Measurements from ENCODE around the gene ARF1. TPM values are rescaled to one million over a fixed set of nuclear protein-coding genes. Genes with fewer than 3 reads are reported as not detected.
A peak's percentile ranks its signal among the peaks of the same experiment; 100 is the strongest.

Gene ARF1
- total RNA-seq, 2 donors from 2014 or later: 366 to 375 TPM

GRCh38 chr1:228147151-228147693 is 64.7 kb downstream of the ARF1 start:
- H3K27ac ChIP-seq: no peak overlapping the region
- no peak overlapping the region for H3K4me3 ChIP-seq
- no peak for DNase-seq (ENCODE audit: low spot score)
- H3K9me3 ChIP-seq: no peaks in the 10 kb centered on the region
- TF ChIP-seq, protein P1, sequence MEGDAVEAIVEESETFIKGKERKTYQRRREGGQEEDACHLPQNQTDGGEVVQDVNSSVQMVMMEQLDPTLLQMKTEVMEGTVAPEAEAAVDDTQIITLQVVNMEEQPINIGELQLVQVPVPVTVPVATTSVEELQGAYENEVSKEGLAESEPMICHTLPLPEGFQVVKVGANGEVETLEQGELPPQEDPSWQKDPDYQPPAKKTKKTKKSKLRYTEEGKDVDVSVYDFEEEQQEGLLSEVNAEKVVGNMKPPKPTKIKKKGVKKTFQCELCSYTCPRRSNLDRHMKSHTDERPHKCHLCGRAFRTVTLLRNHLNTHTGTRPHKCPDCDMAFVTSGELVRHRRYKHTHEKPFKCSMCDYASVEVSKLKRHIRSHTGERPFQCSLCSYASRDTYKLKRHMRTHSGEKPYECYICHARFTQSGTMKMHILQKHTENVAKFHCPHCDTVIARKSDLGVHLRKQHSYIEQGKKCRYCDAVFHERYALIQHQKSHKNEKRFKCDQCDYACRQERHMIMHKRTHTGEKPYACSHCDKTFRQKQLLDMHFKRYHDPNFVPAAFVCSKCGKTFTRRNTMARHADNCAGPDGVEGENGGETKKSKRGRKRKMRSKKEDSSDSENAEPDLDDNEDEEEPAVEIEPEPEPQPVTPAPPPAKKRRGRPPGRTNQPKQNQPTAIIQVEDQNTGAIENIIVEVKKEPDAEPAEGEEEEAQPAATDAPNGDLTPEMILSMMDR (IDR thresholded peaks at IDR 0.05): no peak
- peaks cover 50 to 59% of the 10 kb centered on the region in 2 donors for H3K4me1 ChIP-seq (ENCODE audit: control insufficient read depth in 1 of 2, low read depth in 2 of 2)
- ATAC-seq (ENCODE audit: insufficient number of reproducible peaks, low FRiP score, low read depth): no peak
- peaks cover 13% of the 10 kb centered on the region for H3K36me3 ChIP-seq
- no peaks in the 10 kb centered on the region for H3K27me3 ChIP-seq (replicated peaks; ENCODE audit: insufficient read depth)

- peaks cover 45 to 54% of the 10 kb centered on the region in 2 donors for H3K4me1 ChIP-seq (ENCODE audit: control insufficient read depth in 1 of 2, low read depth in 2 of 2)
- H3K9me3 ChIP-seq: no peaks in the 10 kb centered on the region
- H3K36me3 ChIP-seq: peaks cover 13% of the 10 kb centered on the region
- no peak for DNase-seq (ENCODE audit: low spot score)
- H3K27ac ChIP-seq: peak overlapping the region in 1 of 2 donors; percentile 83
- H3K27me3 ChIP-seq (replicated peaks; ENCODE audit: insufficient read depth): no peaks in the 10 kb centered on the region
- no peak overlapping the region for H3K4me3 ChIP-seq
- TF ChIP-seq, protein P1 (IDR thresholded peaks at IDR 0.05): no peak
- no peak for ATAC-seq (ENCODE audit: insufficient number of reproducible peaks, low FRiP score, low read depth)
Observed at GRCh38 chr1:228147768-228148167, 65.3 kb downstream of the ARF1 start.

GRCh38 chr1:228148196-228148861 is 65.8 kb downstream of the ARF1 start:
- no peak for DNase-seq (ENCODE audit: low spot score)
- no peak for ATAC-seq (ENCODE audit: insufficient number of reproducible peaks, low FRiP score, low read depth)
- Histone ChIP-seq H3K27ac (peak overlapping the region; percentile 83 to 85), H3K36me3 (peaks cover 13% of the 10 kb centered on the region), H3K4me1 (ENCODE audit: control insufficient read depth in 1 of 2, low read depth in 2 of 2) (peaks cover 39 to 48% of the 10 kb centered on the region in 2 donors), H3K9me3 (no peaks in the 10 kb centered on the region), H3K4me3 (no peak overlapping the region), H3K27me3 (replicated peaks; ENCODE audit: insufficient read depth) (no peaks in the 10 kb centered on the region)
- TF ChIP-seq, protein P1 (IDR thresholded peaks at IDR 0.05): no peak

Other genes starting within 250 kb of the ARF1 start
- gene WNT9A, start 134.8 kb upstream of the ARF1 start, total RNA-seq: 1 to 10 TPM; 1.2 to 7.9 TPM
- not detected for gene WNT3A, start 75.7 kb upstream of the ARF1 start, total RNA-seq
- 1 to 10 TPM; 9.1 to 9.7 TPM for gene C1orf35, start 20.6 kb downstream of the ARF1 start, total RNA-seq
- 10 to 100 TPM; 32.4 to 79.3 TPM for gene MRPL55, start 26.6 kb downstream of the ARF1 start, total RNA-seq
- 100 to 1,000 TPM; 252 to 422 TPM for gene GUK1, start 57.6 kb downstream of the ARF1 start, total RNA-seq
- gene GJC2, start 67.2 kb downstream of the ARF1 start, total RNA-seq: 1 to 10 TPM in 1 of 2 donors, under 1 TPM in 1; 0.95 to 3.6 TPM
- 10 to 100 TPM in 1 of 2 donors, 1 to 10 TPM in 1; 3.5 to 12.2 TPM for gene IBA57, start 83.1 kb downstream of the ARF1 start, total RNA-seq
- 10 to 100 TPM; 22.3 to 40.2 TPM for gene OBSCN, start 125.3 kb downstream of the ARF1 start, total RNA-seq